NCI-H748 (cell line): ENCODE data around the gene CLIC3.

ENCODE experiments used
- DNase-seq: peaks from one replicate; lab custom pipeline; 2025; ENCODE audit not compliant: unreplicated experiment; lab: John Stamatoyannopoulos, UW

CLIC3 gene

GRCh38 chr9:136968333-136969127 is 27.8 kb downstream of the CLIC3 start:
- no peak for DNase-seq

GRCh38 chr9:136965771-136966484 is 30.4 kb downstream of the CLIC3 start:
- no peak for DNase-seq

- no peak for DNase-seq
Measured at GRCh38 chr9:136964833-136965422, 31.4 kb downstream of the CLIC3 start.

GRCh38 chr9:136964171-136964689 is 32.1 kb downstream of the CLIC3 start:
- DNase-seq, result peak; percentile 86

- no peak for DNase-seq
Measured at GRCh38 chr9:136963751-136964150, 32.6 kb downstream of the CLIC3 start.

GRCh38 chr9:136963341-136963740 is 33.0 kb downstream of the CLIC3 start:
- no peak for DNase-seq

- no peak for DNase-seq
Measured at GRCh38 chr9:136962701-136963248, 33.6 kb downstream of the CLIC3 start.

- DNase-seq, result no peak
Measured at GRCh38 chr9:136962163-136962562, 34.2 kb downstream of the CLIC3 start.

GRCh38 chr9:136961279-136962065 is 34.9 kb downstream of the CLIC3 start:
- DNase-seq, result no peak

- DNase-seq, result no peak
Measured at GRCh38 chr9:136960938-136961275, 35.5 kb downstream of the CLIC3 start.

GRCh38 chr9:136960212-136960937 is 36.0 kb downstream of the CLIC3 start:
- DNase-seq, result no peak

GRCh38 chr9:136958898-136959850 is 37.2 kb downstream of the CLIC3 start:
- no peak for DNase-seq

GRCh38 chr9:136958473-136958872 is 37.9 kb downstream of the CLIC3 start:
- DNase-seq, result no peak

- no peak for DNase-seq
Measured at GRCh38 chr9:136957901-136958300, 38.5 kb downstream of the CLIC3 start.

GRCh38 chr9:136957461-136957860 is 38.9 kb downstream of the CLIC3 start:
- no peak for DNase-seq

- no peak for DNase-seq
Measured at GRCh38 chr9:136956604-136957003, 39.8 kb downstream of the CLIC3 start.

- no peak for DNase-seq
Measured at GRCh38 chr9:136955943-136956335, 40.4 kb downstream of the CLIC3 start.

- DNase-seq, result no peak
Measured at GRCh38 chr9:136955202-136955942, 41.0 kb downstream of the CLIC3 start.
